Measurements from ENCODE around the gene FUNDC2. TPM values are rescaled to one million over a fixed set of nuclear protein-coding genes. Genes with fewer than 3 reads are reported as not detected.

The FUNDC2 gene
- total and polyA plus RNA-seq, 2 of the 13 experiments (the other 11 are each of a cell fraction or from before 2014, with no cell fraction given): 65.3 to 109 TPM

- TF ChIP-seq ZXDC (CRISPR knock-in tag; IDR thresholded peaks at IDR 0.05) (no peak), EP300 (IDR thresholded peaks at IDR 0.05; ENCODE audit: low read depth in 2 of 2, low read length in 2 of 2) (peak; percentile 39 to 85; a peak in 2 of 4 replicates), EP300 (CRISPR knock-in tag; IDR thresholded peaks at IDR 0.05; ENCODE audit: borderline replicate concordance) (peak; percentile 39; the same call in 1 of the 2 replicates), DMAP1 (CRISPR knock-in tag; IDR thresholded peaks at IDR 0.05) (no peak), HNRNPUL1 (IDR thresholded peaks at IDR 0.05; ENCODE audit: low read depth, low read length) (no peak), ZBTB10 (CRISPR knock-in tag; IDR thresholded peaks at IDR 0.05; ENCODE audit: borderline replicate concordance) (no peak), IKZF4 (CRISPR knock-in tag; IDR thresholded peaks at IDR 0.05; ENCODE audit: borderline replicate concordance, low read depth, not compliant biosample characterization) (no peak), TBX3 (IDR thresholded peaks at IDR 0.05; ENCODE audit: borderline replicate concordance) (peak; percentile 82), GATAD2A (CRISPR knock-in tag; IDR thresholded peaks at IDR 0.05) (peak; percentile 72; the same call in 1 of the 2 replicates), ARID2 (CRISPR knock-in tag; IDR thresholded peaks at IDR 0.05; ENCODE audit: borderline replicate concordance) (no peak), CERS6 (CRISPR knock-in tag; IDR thresholded peaks at IDR 0.05) (no peak), ZFP36L2 (CRISPR knock-in tag; IDR thresholded peaks at IDR 0.05) (no peak), ZNF574 (CRISPR knock-in tag; IDR thresholded peaks at IDR 0.05) (no peak), MAFK (conservative IDR thresholded peaks at IDR 0.05 in 1 of 2, IDR thresholded peaks at IDR 0.05 in 1 of 2; ENCODE audit: low read length in 2 of 2) (no peak), ZNF558 (CRISPR knock-in tag; IDR thresholded peaks at IDR 0.05; ENCODE audit: borderline replicate concordance) (no peak), PPARG (CRISPR knock-in tag; conservative IDR thresholded peaks at IDR 0.05) (0 out of 2 replicates have a peak, but pooled peaks have one; percentile 34)
- TF ChIP-seq, protein P1, sequence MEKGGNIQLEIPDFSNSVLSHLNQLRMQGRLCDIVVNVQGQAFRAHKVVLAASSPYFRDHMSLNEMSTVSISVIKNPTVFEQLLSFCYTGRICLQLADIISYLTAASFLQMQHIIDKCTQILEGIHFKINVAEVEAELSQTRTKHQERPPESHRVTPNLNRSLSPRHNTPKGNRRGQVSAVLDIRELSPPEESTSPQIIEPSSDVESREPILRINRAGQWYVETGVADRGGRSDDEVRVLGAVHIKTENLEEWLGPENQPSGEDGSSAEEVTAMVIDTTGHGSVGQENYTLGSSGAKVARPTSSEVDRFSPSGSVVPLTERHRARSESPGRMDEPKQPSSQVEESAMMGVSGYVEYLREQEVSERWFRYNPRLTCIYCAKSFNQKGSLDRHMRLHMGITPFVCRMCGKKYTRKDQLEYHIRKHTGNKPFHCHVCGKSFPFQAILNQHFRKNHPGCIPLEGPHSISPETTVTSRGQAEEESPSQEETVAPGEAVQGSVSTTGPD (CRISPR knock-in tag; IDR thresholded peaks at IDR 0.05): no peak
- TF ChIP-seq, protein P2, sequence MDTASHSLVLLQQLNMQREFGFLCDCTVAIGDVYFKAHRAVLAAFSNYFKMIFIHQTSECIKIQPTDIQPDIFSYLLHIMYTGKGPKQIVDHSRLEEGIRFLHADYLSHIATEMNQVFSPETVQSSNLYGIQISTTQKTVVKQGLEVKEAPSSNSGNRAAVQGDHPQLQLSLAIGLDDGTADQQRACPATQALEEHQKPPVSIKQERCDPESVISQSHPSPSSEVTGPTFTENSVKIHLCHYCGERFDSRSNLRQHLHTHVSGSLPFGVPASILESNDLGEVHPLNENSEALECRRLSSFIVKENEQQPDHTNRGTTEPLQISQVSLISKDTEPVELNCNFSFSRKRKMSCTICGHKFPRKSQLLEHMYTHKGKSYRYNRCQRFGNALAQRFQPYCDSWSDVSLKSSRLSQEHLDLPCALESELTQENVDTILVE (CRISPR knock-in tag; IDR thresholded peaks at IDR 0.05): no peak
Observed at GRCh38 chrX:154987940-154988339, 38.7 kb upstream of the FUNDC2 start (continued).

Data from HepG2 (cell line).